Naive thymus-derived CD8-positive, alpha-beta T cell (primary cell): ENCODE measurements around the gene TMEM51. TPM values are rescaled to one million over a fixed set of nuclear protein-coding genes. Genes with fewer than 3 reads are reported as not detected.
A peak's percentile ranks its signal among the peaks of the same experiment; 100 is the strongest.

ENCODE experiments used
- ATAC-seq, 2 donors: fragments of 150-1000 bp; cut with Tn5 transposase in 1 of 2; sonication (Bioruptor Pico), chemical (Tn5 transposase) in 1 of 2; 1 replicate in 1 of 2; 2 replicates in 1 of 2; pipeline ENCODE4 v1.10.0; 2021; ENCODE audit warnings: mild to moderate bottlenecking in 2 of 2, moderate library complexity in 2 of 2
- POLR2A ChIA-PET: fragments of 350-600 bp; sonication (Branson Sonifier 250); formaldehyde crosslinking; loops from one replicate; lab custom pipeline; 2021; ENCODE audit warnings: antibody characterized with exemption; lab: Charles Lee
- DNase-seq, 10 donors: peaks; one replicate each; pipeline versions ENCODE4 v3.0.0 to v3.0.0-alpha.2; 2020 to 2022
- H3K27ac Mint-ChIP-seq, 10 donors: one replicate each; pipeline ENCODE4 v1.8.0; 2020 to 2022; ENCODE audit warnings: mild to moderate bottlenecking in 10 of 10, mixed read lengths in 10 of 10, moderate library complexity in 4 of 10, inconsistent platforms in 1 of 10
- H3K27me3 Mint-ChIP-seq, 5 donors: one replicate each; pipeline ENCODE4 v1.8.0; 2021 to 2022; ENCODE audit warnings: mixed read lengths in 5 of 5
- H3K36me3 Mint-ChIP-seq, 3 donors: one replicate each; pipeline ENCODE4 v1.8.0; 2020 to 2022; ENCODE audit warnings: mixed read lengths in 3 of 3, mild to moderate bottlenecking in 2 of 3, inconsistent platforms in 1 of 3
- H3K4me1 Mint-ChIP-seq, 4 donors: one replicate each; pipeline ENCODE4 v1.8.0; 2021 to 2022; ENCODE audit warnings: mixed read lengths in 4 of 4
- H3K4me3 Mint-ChIP-seq, 10 donors: one replicate each; pipeline ENCODE4 v1.8.0; 2020 to 2022; ENCODE audit warnings: mild to moderate bottlenecking in 10 of 10, mixed read lengths in 10 of 10, moderate library complexity in 6 of 10, inconsistent platforms in 1 of 10
- H3K9me3 Mint-ChIP-seq, 9 donors: one replicate each; pipeline ENCODE4 v1.8.0; 2020 to 2022; ENCODE audit warnings: mixed read lengths in 9 of 9, mild to moderate bottlenecking in 3 of 9, inconsistent platforms in 1 of 9, moderate library complexity in 1 of 9
- polyA plus RNA-seq, 3 donors: library from polyadenylated mRNA; unstranded; fragments of 300-500 nt; fragmentation: Illumina TruSeq; gene quantifications; one replicate each; pipeline ENCODE4 v1.2.3, GENCODE V29; 2021
- total RNA-seq, 8 experiments: library from RNA in 2 of 8; stranded (reverse) in 2 of 8; gene quantifications; one replicate each; pipeline ENCODE4 v1.2.3 and lab custom pipeline; 2021 to 2026

TMEM51 gene
- total and polyA plus RNA-seq, 5 experiments from 2014 or later: not detected

- Mint-ChIP-seq H3K27ac (no peak overlapping the region), H3K9me3 (no peaks in the 10 kb centered on the region), H3K4me3 (no peak overlapping the region), H3K36me3 (no peaks in the 10 kb centered on the region), H3K4me1 (no peaks in the 10 kb centered on the region), H3K27me3 (peaks cover 0 to 19% (median 5%) of the 10 kb centered on the region in 5 donors)
- DNase-seq: no peak
- POLR2A ChIA-PET: no interaction called here
- no peak for ATAC-seq
These were observed 58.8 kb downstream of the TMEM51 start for GRCh38 chr1:15212216-15212953.

- Mint-ChIP-seq H3K27me3 (peaks cover 0 to 13% (median 5%) of the 10 kb centered on the region in 5 donors), H3K4me1 (peaks cover 0 to 3% (median 0%) of the 10 kb centered on the region in 4 donors), H3K36me3 (no peaks in the 10 kb centered on the region), H3K4me3 (no peak overlapping the region), H3K27ac (no peak overlapping the region), H3K9me3 (no peaks in the 10 kb centered on the region)
- POLR2A ChIA-PET: no interaction called here
- no peak for ATAC-seq
- DNase-seq: no peak
These were observed 59.4 kb downstream of the TMEM51 start for GRCh38 chr1:15212954-15213291.

- peaks cover 0 to 12% (median 5%) of the 10 kb centered on the region in 5 donors for H3K27me3 Mint-ChIP-seq
- H3K4me3 Mint-ChIP-seq: no peak overlapping the region
- POLR2A ChIA-PET: no interaction called here
- peaks cover 0 to 7% (median 0%) of the 10 kb centered on the region in 4 donors for H3K4me1 Mint-ChIP-seq
- H3K27ac Mint-ChIP-seq: no peak overlapping the region
- no peak for DNase-seq
- ATAC-seq: no peak
- H3K36me3 Mint-ChIP-seq: no peaks in the 10 kb centered on the region
- no peaks in the 10 kb centered on the region for H3K9me3 Mint-ChIP-seq
These were observed 59.8 kb downstream of the TMEM51 start for GRCh38 chr1:15213341-15213821.

- Mint-ChIP-seq H3K4me3 (no peak overlapping the region), H3K36me3 (no peaks in the 10 kb centered on the region), H3K27ac (no peak overlapping the region), H3K4me1 (peaks cover 0 to 11% (median 0%) of the 10 kb centered on the region in 4 donors), H3K27me3 (peaks cover 0 to 8% (median 5%) of the 10 kb centered on the region in 5 donors), H3K9me3 (no peaks in the 10 kb centered on the region)
- POLR2A ChIA-PET: no interaction called here
- DNase-seq: no peak
- ATAC-seq: no peak
These were observed 61.0 kb downstream of the TMEM51 start for GRCh38 chr1:15214527-15214926.

GRCh38 chr1:15215116-15215515 lies 61.6 kb downstream of the TMEM51 start:
- ATAC-seq: no peak
- POLR2A ChIA-PET: no interaction called here
- Mint-ChIP-seq H3K27ac (no peak overlapping the region), H3K4me1 (peaks cover 0 to 11% (median 0%) of the 10 kb centered on the region in 4 donors), H3K4me3 (no peak overlapping the region), H3K36me3 (no peaks in the 10 kb centered on the region), H3K9me3 (no peaks in the 10 kb centered on the region), H3K27me3 (peaks cover 0 to 5% (median 4%) of the 10 kb centered on the region in 5 donors)
- DNase-seq: no peak

GRCh38 chr1:15217654-15218053 lies 64.1 kb downstream of the TMEM51 start:
- Mint-ChIP-seq H3K4me3 (no peak overlapping the region), H3K9me3 (no peaks in the 10 kb centered on the region), H3K27me3 (peaks cover 3 to 17% (median 15%) of the 10 kb centered on the region in 5 donors), H3K27ac (no peak overlapping the region), H3K36me3 (no peaks in the 10 kb centered on the region), H3K4me1 (peaks cover 0 to 11% (median 0%) of the 10 kb centered on the region in 4 donors)
- POLR2A ChIA-PET: no interaction called here
- ATAC-seq (no peak), DNase-seq (no peak)

GRCh38 chr1:15218287-15219279 lies 65.0 kb downstream of the TMEM51 start:
- no peaks in the 10 kb centered on the region for H3K36me3 Mint-ChIP-seq
- no peak for DNase-seq
- no peaks in the 10 kb centered on the region for H3K9me3 Mint-ChIP-seq
- no peak overlapping the region for H3K27ac Mint-ChIP-seq
- H3K4me3 Mint-ChIP-seq: no peak overlapping the region
- POLR2A ChIA-PET: no interaction called here
- peaks cover 2 to 26% (median 13%) of the 10 kb centered on the region in 5 donors for H3K27me3 Mint-ChIP-seq
- ATAC-seq: no peak
- H3K4me1 Mint-ChIP-seq: peaks cover 0 to 11% (median 0%) of the 10 kb centered on the region in 4 donors

GRCh38 chr1:15219280-15220023 lies 65.9 kb downstream of the TMEM51 start:
- Mint-ChIP-seq H3K27me3 (peaks cover 2 to 32% (median 13%) of the 10 kb centered on the region in 5 donors), H3K9me3 (no peaks in the 10 kb centered on the region), H3K36me3 (no peaks in the 10 kb centered on the region), H3K4me1 (peaks cover 0 to 17% (median 0%) of the 10 kb centered on the region in 4 donors), H3K4me3 (no peak overlapping the region), H3K27ac (no peak overlapping the region)
- no peak for ATAC-seq
- no peak for DNase-seq
- POLR2A ChIA-PET: no interaction called here

GRCh38 chr1:15220024-15220392 lies 66.5 kb downstream of the TMEM51 start:
- Mint-ChIP-seq H3K27ac (peak overlapping the region in 1 of 10 donors; percentile 70), H3K27me3 (peaks cover 2 to 32% (median 13%) of the 10 kb centered on the region in 5 donors), H3K4me3 (no peak overlapping the region), H3K4me1 (peaks cover 0 to 19% (median 0%) of the 10 kb centered on the region in 4 donors), H3K36me3 (no peaks in the 10 kb centered on the region), H3K9me3 (no peaks in the 10 kb centered on the region)
- ATAC-seq (no peak), DNase-seq (no peak)
- POLR2A ChIA-PET: no interaction called here

GRCh38 chr1:15220825-15221431 lies 67.4 kb downstream of the TMEM51 start:
- Mint-ChIP-seq H3K4me3 (no peak overlapping the region), H3K4me1 (peaks cover 0 to 19% (median 0%) of the 10 kb centered on the region in 4 donors), H3K9me3 (no peaks in the 10 kb centered on the region), H3K36me3 (no peaks in the 10 kb centered on the region), H3K27ac (no peak overlapping the region), H3K27me3 (peaks cover 2 to 32% (median 13%) of the 10 kb centered on the region in 5 donors)
- no peak for DNase-seq
- POLR2A ChIA-PET: no interaction called here
- no peak for ATAC-seq

- Mint-ChIP-seq H3K27me3 (peaks cover 2 to 32% (median 17%) of the 10 kb centered on the region in 5 donors), H3K36me3 (no peaks in the 10 kb centered on the region), H3K4me1 (peaks cover 0 to 18% (median 0%) of the 10 kb centered on the region in 4 donors), H3K9me3 (no peaks in the 10 kb centered on the region), H3K4me3 (no peak overlapping the region), H3K27ac (no peak overlapping the region)
- ATAC-seq (no peak), DNase-seq (no peak)
- POLR2A ChIA-PET: interaction anchor here (0.5 kb wide), 1 partner anchor 146 kb away, joined by 3 read pairs; no protein-coding TSS in a partner anchor
These were observed 69.2 kb downstream of the TMEM51 start for GRCh38 chr1:15222653-15223303.
